Lung (tissue), 13 donors: Measurements from ENCODE around the gene PTGER4. TPM values are rescaled to one million over a fixed set of nuclear protein-coding genes. Genes with fewer than 3 reads are reported as not detected.

Experiments
- ATAC-seq: fragments of 200-7000 bp; cut with Tn5 transposase; one replicate; pipeline ENCODE4 v1.9.1; 2020; ENCODE audit warnings: moderate number of reproducible peaks; ENCODE audit not compliant: insufficient read depth, low FRiP score
- DNase-seq, 3 donors: peaks; one replicate each; pipeline ENCODE4 v3.0.0-alpha.2; 2013 to 2017
- H3K27ac ChIP-seq, 2 donors: one replicate each; pipeline ENCODE4 v1.5.1; 2013; ENCODE audit warnings: mild to moderate bottlenecking in 2 of 2, moderate library complexity in 2 of 2, control low read depth in 1 of 2, inconsistent platforms in 1 of 2, low read depth in 1 of 2, low read length in 1 of 2
- H3K27me3 ChIP-seq, 3 donors: one replicate each; pipeline ENCODE4 v1.5.1; 2013; ENCODE audit warnings: low read length in 2 of 3; ENCODE audit not compliant: control insufficient read depth in 3 of 3, insufficient read depth in 3 of 3
- H3K36me3 ChIP-seq, 4 donors: one replicate each; pipeline ENCODE4 v1.5.1; 2013; ENCODE audit warnings: low read length in 4 of 4, mild to moderate bottlenecking in 1 of 4, moderate library complexity in 1 of 4; ENCODE audit not compliant: control insufficient read depth in 4 of 4, insufficient read depth in 4 of 4
- H3K4me1 ChIP-seq, 5 donors: one replicate each; pipeline ENCODE4 v1.5.1; 2013; ENCODE audit warnings: low read length in 5 of 5, mild to moderate bottlenecking in 2 of 5, moderate library complexity in 1 of 5; ENCODE audit not compliant: control insufficient read depth in 5 of 5, insufficient read depth in 5 of 5
- H3K4me3 ChIP-seq: one replicate; pipeline ENCODE4 v1.5.1; 2013; ENCODE audit warnings: mild to moderate bottlenecking, control low read depth, moderate library complexity
- H3K9ac ChIP-seq, 2 donors: one replicate each; pipeline ENCODE4 v1.5.1; 2013; ENCODE audit warnings: low read length in 2 of 2, control low read depth in 1 of 2; ENCODE audit not compliant: insufficient read depth in 1 of 2
- H3K9me3 ChIP-seq, 4 donors: one replicate each; pipeline ENCODE4 v1.5.1; 2013; ENCODE audit warnings: low read length in 3 of 4, mild to moderate bottlenecking in 1 of 4, moderate library complexity in 1 of 4; ENCODE audit not compliant: control insufficient read depth in 4 of 4, insufficient read depth in 3 of 4
- WGBS, 2 donors: extraction: QIAGEN DNeasy Blood & Tissue Kit; methylation state at CpG; one replicate each; pipeline ENCODE4 v1.1.7; 2013; 5-methylcytosine and 5-hydroxymethylcytosine counted together
- polyA plus RNA-seq, 2 donors: library from polyadenylated mRNA; stranded (reverse); fragments of 200-250 nt; gene quantifications; one replicate each; pipeline ENCODE4 v1.2.1, GENCODE V29; 2013
- small RNA-seq: library from RNA; depleted of rRNA; stranded (forward); fragments of <200 nt; gene quantifications from one replicate; pipeline ENCODE3, GENCODE V24; 2014; ENCODE audit warnings: low replicate concordance
- total RNA-seq, 2 donors: library from RNA; depleted of rRNA in 1 of 2; stranded (reverse); fragments of >200 nt in 1 of 2; gene quantifications; one replicate each; pipeline ENCODE4 v1.2.1, GENCODE V29; 2014 to 2021
- TF ChIP-seq, protein P1 (sequence below): IDR thresholded peaks from 2 replicates; pipeline ENCODE4 v1.5.1; 2012; ENCODE audit warnings: mild to moderate bottlenecking; ENCODE audit errors: control extremely low read depth, extremely low read depth
- donor health status: control.
- donor health status: control.
- donor health status: Bipolar disorder and iron deficiency.
- donor health status: healthy.
- donor health status: DM: yes; HTN: yes; CAD: no.

The PTGER4 gene
- total and polyA plus RNA-seq, 4 donors, result 3.9 to 33.6 (median 29.1) TPM

DNA sequence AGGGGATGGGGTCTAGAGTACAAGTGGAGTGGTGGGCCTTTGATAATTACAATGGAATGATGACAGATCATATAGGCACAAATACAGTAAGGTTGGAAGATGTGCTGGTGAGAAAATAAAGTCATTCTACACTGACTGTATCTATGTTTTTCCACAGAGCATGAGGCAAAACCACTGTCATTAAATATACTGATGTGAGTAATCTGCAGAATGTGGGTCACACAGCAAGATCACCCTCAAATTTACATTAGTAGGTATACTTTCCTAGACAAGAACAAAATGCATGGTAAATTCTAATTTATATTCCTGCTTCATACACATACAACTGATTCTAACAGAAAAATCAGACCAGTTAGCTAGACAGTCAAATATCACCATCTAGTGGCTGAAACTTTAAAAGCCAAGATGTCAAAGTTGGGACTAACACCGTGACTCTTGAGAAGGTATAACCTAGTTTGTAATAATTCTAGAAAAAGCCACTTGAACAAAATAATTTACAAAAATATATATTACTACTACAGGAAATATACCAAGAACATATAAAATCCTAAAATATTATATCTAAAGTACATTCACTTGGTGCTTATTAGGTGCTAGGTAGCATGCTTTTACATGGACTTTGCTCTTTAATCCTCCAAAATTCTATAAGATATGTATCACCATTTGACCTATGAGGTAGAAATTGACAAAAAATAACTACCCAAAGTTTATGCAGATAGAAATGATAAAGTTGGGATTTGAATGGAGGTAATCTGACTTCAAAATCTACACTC, 56.6 kb downstream of the PTGER4 start:
- TF ChIP-seq, protein P1, sequence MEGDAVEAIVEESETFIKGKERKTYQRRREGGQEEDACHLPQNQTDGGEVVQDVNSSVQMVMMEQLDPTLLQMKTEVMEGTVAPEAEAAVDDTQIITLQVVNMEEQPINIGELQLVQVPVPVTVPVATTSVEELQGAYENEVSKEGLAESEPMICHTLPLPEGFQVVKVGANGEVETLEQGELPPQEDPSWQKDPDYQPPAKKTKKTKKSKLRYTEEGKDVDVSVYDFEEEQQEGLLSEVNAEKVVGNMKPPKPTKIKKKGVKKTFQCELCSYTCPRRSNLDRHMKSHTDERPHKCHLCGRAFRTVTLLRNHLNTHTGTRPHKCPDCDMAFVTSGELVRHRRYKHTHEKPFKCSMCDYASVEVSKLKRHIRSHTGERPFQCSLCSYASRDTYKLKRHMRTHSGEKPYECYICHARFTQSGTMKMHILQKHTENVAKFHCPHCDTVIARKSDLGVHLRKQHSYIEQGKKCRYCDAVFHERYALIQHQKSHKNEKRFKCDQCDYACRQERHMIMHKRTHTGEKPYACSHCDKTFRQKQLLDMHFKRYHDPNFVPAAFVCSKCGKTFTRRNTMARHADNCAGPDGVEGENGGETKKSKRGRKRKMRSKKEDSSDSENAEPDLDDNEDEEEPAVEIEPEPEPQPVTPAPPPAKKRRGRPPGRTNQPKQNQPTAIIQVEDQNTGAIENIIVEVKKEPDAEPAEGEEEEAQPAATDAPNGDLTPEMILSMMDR, result peak; percentile 52
- Histone ChIP-seq H3K4me1 (peaks cover 0 to 24% (median 18%) of the 10 kb centered on the region in 5 donors), H3K27me3 (no peaks in the 10 kb centered on the region), H3K4me3 (no peak overlapping the region), H3K9me3 (peaks cover 0 to 5% (median under 1%) of the 10 kb centered on the region in 4 donors), H3K9ac (no peak overlapping the region), H3K27ac (no peak overlapping the region), H3K36me3 (peaks cover 1 to 17% (median 11%) of the 10 kb centered on the region in 4 donors)
- ATAC-seq (no peak), DNase-seq (peak in 2 of 3 donors; percentile 81 to 82)
- 12 to 18% methylated on average over 1 of the region's 1 CpG for WGBS, 2 donors

DNA sequence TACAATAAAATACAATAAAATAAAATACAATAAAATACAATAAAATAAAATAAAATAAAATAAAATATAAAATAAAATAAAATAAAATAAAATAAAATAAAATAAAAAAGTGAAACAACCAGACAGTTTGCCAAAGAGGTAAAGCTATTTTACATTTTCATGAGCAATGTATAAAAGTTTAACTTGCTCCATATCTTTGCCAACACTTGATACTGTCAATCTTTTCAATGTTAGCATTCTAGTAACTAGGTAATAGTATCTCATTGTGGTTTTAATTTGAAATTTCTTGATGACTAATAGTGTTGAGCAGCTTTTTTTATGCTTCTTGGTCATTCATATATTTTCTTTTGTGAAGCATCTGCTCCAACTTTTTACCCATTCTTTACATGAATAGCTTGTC, 58.8 kb downstream of the PTGER4 start:
- H3K9ac ChIP-seq, result no peak overlapping the region
- peaks cover 0 to 5% (median under 1%) of the 10 kb centered on the region in 4 donors for H3K9me3 ChIP-seq
- no peak for ATAC-seq
- TF ChIP-seq, protein P1, result no peak
- H3K36me3 ChIP-seq, result peaks cover 7 to 21% (median 13%) of the 10 kb centered on the region in 4 donors
- no peak overlapping the region for H3K4me3 ChIP-seq
- DNase-seq, result no peak
- no peaks in the 10 kb centered on the region for H3K27me3 ChIP-seq
- H3K27ac ChIP-seq, result no peak overlapping the region
- H3K4me1 ChIP-seq, result peaks cover 0 to 23% (median 15%) of the 10 kb centered on the region in 5 donors

Small RNA genes within 50 kb of the gene (small RNA-seq; reads per million reads assigned to genes)
- not detected for gene RF00092

Other genes starting within 250 kb of the PTGER4 start
- 10 to 100 TPM in 1 of 2 donors, 1 to 10 TPM in 1; 9.3 to 30.5 TPM for gene TTC33, start 76.0 kb downstream of the PTGER4 start, total RNA-seq
- gene TTC33, start 76.0 kb downstream of the PTGER4 start, polyA plus RNA-seq, result 1 to 10 TPM; 5.3 to 6.3 TPM
- 100 to 1,000 TPM in 1 of 2 donors, 10 to 100 TPM in 1; 78.5 to 113 TPM for gene PRKAA1, start 118.5 kb downstream of the PTGER4 start, total RNA-seq
- 10 to 100 TPM; 24.5 to 34.7 TPM for gene PRKAA1, start 118.5 kb downstream of the PTGER4 start, polyA plus RNA-seq
- 1,000 to 10,000 TPM in 1 of 2 donors, 100 to 1,000 TPM in 1; 881 to 1,654 TPM for gene RPL37, start 155.3 kb downstream of the PTGER4 start, total RNA-seq
- 1,000 to 10,000 TPM in 1 of 2 donors, 100 to 1,000 TPM in 1; 886 to 2,683 TPM for gene RPL37, start 155.3 kb downstream of the PTGER4 start, polyA plus RNA-seq
- 10 to 100 TPM; 13.5 to 15.9 TPM for gene CARD6, start 161.5 kb downstream of the PTGER4 start, total RNA-seq
- 10 to 100 TPM in 1 of 2 donors, 1 to 10 TPM in 1; 6.2 to 11.9 TPM for gene CARD6, start 161.5 kb downstream of the PTGER4 start, polyA plus RNA-seq
- 100 to 1,000 TPM; 165 to 763 TPM for gene C7, start 229.6 kb downstream of the PTGER4 start, total RNA-seq
- 10 to 100 TPM; 46.2 to 75.8 TPM for gene C7, start 229.6 kb downstream of the PTGER4 start, polyA plus RNA-seq